Measurements from ENCODE around the gene PFDN4.

PFDN4 gene

GRCh38 chr20:54207743-54208547, at the start of gene PFDN4:
PFDN4 (plus strand) TSS chr20:54208087; CDS start chr20:54208101, 14 bp downstream.
- peaks cover 4% of the 10 kb centered on the region for H3K36me3 Mint-ChIP-seq (ENCODE audit: low read depth)
- peak within 1 kb of the TSS; percentile 97 for H3K4me3 Mint-ChIP-seq
- DNase-seq (ENCODE audit: low spot score), result peak; percentile 86
- peak within 1 kb of the TSS; percentile 100 for H3K27ac Mint-ChIP-seq
- H3K9me3 Mint-ChIP-seq, result no peaks in the 10 kb centered on the region
- peaks cover 21% of the 10 kb centered on the region for H3K4me1 Mint-ChIP-seq (ENCODE audit: low read depth)
- H3K27me3 Mint-ChIP-seq (ENCODE audit: low read depth), result peaks cover 4% of the 10 kb centered on the region

DNA sequence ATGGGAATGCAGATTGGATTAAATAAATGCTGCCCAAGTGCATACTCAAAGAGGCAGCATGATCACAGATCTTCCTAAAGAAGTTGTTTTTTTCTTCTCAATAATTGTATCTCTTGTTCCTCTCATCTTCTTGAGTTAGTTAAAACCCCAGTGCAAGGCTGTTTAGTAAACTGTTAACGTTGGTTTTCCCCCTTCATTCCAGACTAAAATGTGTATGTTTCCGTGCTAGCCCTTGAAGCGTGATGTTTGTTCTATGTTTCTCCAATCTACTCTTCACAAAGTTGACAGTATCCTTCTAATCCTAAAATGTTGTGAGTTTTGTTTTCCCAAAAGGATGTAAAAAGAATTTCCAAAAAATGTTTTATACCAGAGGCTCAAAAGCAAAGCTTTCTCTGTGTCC, 49.7 kb upstream of the PFDN4 start:
- H3K27ac Mint-ChIP-seq, result no peak overlapping the region
- H3K9me3 Mint-ChIP-seq, result no peaks in the 10 kb centered on the region

DNA sequence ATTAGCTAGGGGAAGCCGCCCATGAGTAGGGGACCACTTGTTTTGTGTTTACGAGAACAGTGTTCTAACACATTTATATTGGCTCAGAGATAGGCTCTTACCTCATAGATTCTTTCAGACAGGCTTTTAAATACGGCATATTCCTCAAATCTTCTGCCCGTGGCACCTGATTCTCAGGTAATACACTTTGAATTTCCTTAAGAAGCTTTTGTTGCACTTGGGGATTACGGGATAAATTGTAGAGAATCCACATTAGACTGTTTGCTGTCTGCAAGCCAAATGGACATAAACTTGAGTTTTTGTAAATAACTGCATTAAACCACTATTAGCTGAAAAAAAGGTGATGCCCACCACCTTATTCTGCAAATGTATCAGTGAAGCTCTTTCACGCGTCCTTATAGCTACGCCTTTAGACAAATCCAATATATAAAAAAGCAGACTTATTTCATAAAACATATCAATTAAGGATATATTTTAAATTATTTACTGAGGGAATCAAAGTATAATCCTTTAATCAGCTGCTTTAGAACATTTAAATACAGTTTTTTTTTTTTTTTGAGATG, 49.0 kb upstream of the PFDN4 start:
- H3K9me3 Mint-ChIP-seq, result no peaks in the 10 kb centered on the region
- H3K4me1 Mint-ChIP-seq (ENCODE audit: low read depth), result no peaks in the 10 kb centered on the region
- no peak overlapping the region for H3K27ac Mint-ChIP-seq
- H3K36me3 Mint-ChIP-seq (ENCODE audit: low read depth), result no peaks in the 10 kb centered on the region
- no peak overlapping the region for H3K4me3 Mint-ChIP-seq
- H3K27me3 Mint-ChIP-seq (ENCODE audit: low read depth), result peaks cover 10% of the 10 kb centered on the region
- no peak for DNase-seq (ENCODE audit: low spot score)

More for the DNA sequence above, 49.7 kb upstream of the PFDN4 start:
- H3K4me1 Mint-ChIP-seq (ENCODE audit: low read depth), result no peaks in the 10 kb centered on the region
- H3K36me3 Mint-ChIP-seq (ENCODE audit: low read depth), result no peaks in the 10 kb centered on the region
- peaks cover 10% of the 10 kb centered on the region for H3K27me3 Mint-ChIP-seq (ENCODE audit: low read depth)
- no peak overlapping the region for H3K4me3 Mint-ChIP-seq
- no peak for DNase-seq (ENCODE audit: low spot score)

DNA sequence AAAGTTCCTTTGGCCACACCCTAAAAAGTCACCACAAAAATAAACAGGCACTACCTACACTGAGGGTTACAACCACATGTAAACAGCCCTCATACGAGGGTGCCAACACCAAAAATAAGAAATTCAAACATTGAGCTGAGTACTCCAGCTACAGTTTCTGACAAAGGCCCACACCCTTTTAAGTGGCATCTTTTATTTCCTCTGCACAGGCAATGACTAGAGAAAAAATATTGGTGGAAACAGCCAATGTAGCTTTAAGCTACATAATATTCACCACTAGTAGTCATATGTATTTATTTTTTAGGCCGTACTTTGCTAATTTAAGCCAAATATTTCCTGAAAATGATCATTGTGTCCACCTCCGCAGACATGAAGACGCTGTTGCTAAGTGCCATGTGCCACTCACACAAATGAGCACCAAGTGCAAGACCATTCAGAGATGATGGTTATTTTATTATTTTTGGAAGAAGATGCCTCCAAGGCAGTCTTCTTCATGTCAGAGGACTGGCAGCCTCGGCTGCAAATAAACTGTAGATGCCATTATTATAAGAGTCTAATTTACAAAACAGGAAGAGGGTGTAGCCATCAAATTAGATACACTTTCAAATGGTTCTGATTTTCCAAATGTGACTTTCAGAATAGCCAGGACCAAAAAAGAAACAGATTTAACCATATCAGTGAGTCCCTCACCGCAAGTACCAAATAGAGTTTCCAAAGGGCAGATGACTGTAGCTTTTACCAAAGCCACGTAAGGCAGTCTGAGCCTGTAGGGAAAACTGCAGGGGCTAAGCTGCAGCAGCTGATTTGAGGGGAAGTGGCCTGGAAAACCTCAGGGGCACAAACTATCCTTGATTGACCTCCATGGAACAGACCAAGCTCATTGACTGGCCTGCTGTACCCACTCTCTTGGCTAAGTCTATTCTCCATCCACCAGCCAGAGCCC, 47.6 kb upstream of the PFDN4 start:
- Mint-ChIP-seq H3K9me3 (no peaks in the 10 kb centered on the region), H3K27me3 (ENCODE audit: low read depth) (peaks cover 10% of the 10 kb centered on the region), H3K36me3 (ENCODE audit: low read depth) (no peaks in the 10 kb centered on the region), H3K27ac (no peak overlapping the region), H3K4me1 (ENCODE audit: low read depth) (no peaks in the 10 kb centered on the region), H3K4me3 (no peak overlapping the region)
- DNase-seq (ENCODE audit: low spot score), result no peak

GRCh38 chr20:54161008-54161820, 46.7 kb upstream of the PFDN4 start:
- Mint-ChIP-seq H3K4me1 (ENCODE audit: low read depth) (no peaks in the 10 kb centered on the region), H3K4me3 (no peak overlapping the region), H3K27ac (no peak overlapping the region), H3K27me3 (ENCODE audit: low read depth) (peaks cover 12% of the 10 kb centered on the region), H3K9me3 (no peaks in the 10 kb centered on the region), H3K36me3 (ENCODE audit: low read depth) (no peaks in the 10 kb centered on the region)
- no peak for DNase-seq (ENCODE audit: low spot score)

GRCh38 chr20:54161821-54162149, 46.1 kb upstream of the PFDN4 start:
- Mint-ChIP-seq H3K36me3 (ENCODE audit: low read depth) (no peaks in the 10 kb centered on the region), H3K4me3 (no peak overlapping the region), H3K27me3 (ENCODE audit: low read depth) (peaks cover 12% of the 10 kb centered on the region), H3K27ac (no peak overlapping the region), H3K9me3 (no peaks in the 10 kb centered on the region), H3K4me1 (ENCODE audit: low read depth) (no peaks in the 10 kb centered on the region)
- DNase-seq (ENCODE audit: low spot score), result no peak

DNA sequence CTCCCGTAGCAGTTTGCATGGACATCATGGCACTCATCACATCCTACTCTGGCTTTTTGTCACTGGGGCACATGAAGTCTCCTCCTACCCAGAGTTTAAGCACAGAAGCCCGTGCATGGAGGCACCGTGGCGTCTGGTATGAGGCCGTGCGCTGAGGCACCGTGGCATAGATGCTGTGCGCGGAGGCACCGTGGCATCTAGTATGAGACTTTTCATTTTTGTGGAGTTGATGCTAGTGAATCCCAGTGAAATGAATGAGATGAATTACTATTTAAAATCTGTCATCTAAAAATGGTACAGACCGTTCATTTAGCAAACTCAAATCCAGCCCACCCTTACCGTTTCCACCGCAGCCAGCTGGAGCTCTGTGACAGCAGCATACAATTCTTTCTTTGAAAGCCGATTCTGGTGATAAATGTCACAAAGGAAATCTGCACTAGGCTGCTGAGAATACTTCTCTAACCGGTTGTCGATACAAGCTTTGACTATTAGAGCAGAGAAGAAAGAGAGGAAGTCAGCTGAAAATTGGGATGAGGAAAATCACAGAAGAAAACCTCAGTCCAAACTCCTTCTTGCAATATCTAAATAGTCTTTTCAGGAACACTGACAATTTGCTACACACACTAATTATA, 45.4 kb upstream of the PFDN4 start:
- peaks cover 15% of the 10 kb centered on the region for H3K27me3 Mint-ChIP-seq (ENCODE audit: low read depth)

GRCh38 chr20:54163402-54163801, 44.5 kb upstream of the PFDN4 start:
- Mint-ChIP-seq H3K4me3 (no peak overlapping the region), H3K27me3 (ENCODE audit: low read depth) (peaks cover 22% of the 10 kb centered on the region), H3K4me1 (ENCODE audit: low read depth) (no peaks in the 10 kb centered on the region), H3K27ac (no peak overlapping the region), H3K9me3 (no peaks in the 10 kb centered on the region), H3K36me3 (ENCODE audit: low read depth) (no peaks in the 10 kb centered on the region)
- DNase-seq (ENCODE audit: low spot score), result no peak

More for the DNA sequence above, 45.4 kb upstream of the PFDN4 start:
- no peak overlapping the region for H3K4me3 Mint-ChIP-seq
- H3K9me3 Mint-ChIP-seq, result no peaks in the 10 kb centered on the region
- no peaks in the 10 kb centered on the region for H3K36me3 Mint-ChIP-seq (ENCODE audit: low read depth)
- no peak for DNase-seq (ENCODE audit: low spot score)
- no peaks in the 10 kb centered on the region for H3K4me1 Mint-ChIP-seq (ENCODE audit: low read depth)
- H3K27ac Mint-ChIP-seq, result no peak overlapping the region

GRCh38 chr20:54165014-54165413, 42.9 kb upstream of the PFDN4 start:
- Mint-ChIP-seq H3K9me3 (no peaks in the 10 kb centered on the region), H3K36me3 (ENCODE audit: low read depth) (no peaks in the 10 kb centered on the region), H3K27ac (no peak overlapping the region), H3K27me3 (ENCODE audit: low read depth) (peaks cover 36% of the 10 kb centered on the region), H3K4me1 (ENCODE audit: low read depth) (no peaks in the 10 kb centered on the region), H3K4me3 (no peak overlapping the region)
- DNase-seq (ENCODE audit: low spot score), result no peak

DNA sequence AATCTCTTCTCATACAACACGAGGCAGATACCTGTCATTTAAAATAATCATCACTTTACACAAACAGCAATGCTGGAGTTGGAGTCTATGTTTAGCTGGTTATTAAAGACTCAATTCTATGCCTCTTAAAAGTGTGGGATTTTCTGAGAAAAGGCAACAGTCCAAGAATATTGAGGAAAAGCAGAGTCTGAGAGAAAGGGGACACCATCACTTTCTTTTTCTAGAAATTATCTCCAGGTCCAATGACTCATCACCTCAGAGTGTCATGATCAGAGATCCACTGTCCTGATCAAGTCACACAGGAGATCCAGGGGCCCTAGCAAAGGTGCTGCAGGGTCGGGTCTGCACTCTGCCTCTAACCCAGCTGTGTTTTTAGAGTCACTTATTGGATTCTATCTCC, 42.1 kb upstream of the PFDN4 start:
- no peak overlapping the region for H3K27ac Mint-ChIP-seq
- DNase-seq (ENCODE audit: low spot score), result no peak
- H3K36me3 Mint-ChIP-seq (ENCODE audit: low read depth), result no peaks in the 10 kb centered on the region
- no peak overlapping the region for H3K4me3 Mint-ChIP-seq
- H3K27me3 Mint-ChIP-seq (ENCODE audit: low read depth), result peaks cover 42% of the 10 kb centered on the region
- no peaks in the 10 kb centered on the region for H3K9me3 Mint-ChIP-seq
- no peaks in the 10 kb centered on the region for H3K4me1 Mint-ChIP-seq (ENCODE audit: low read depth)

GRCh38 chr20:54166987-54167662, 40.8 kb upstream of the PFDN4 start:
- Mint-ChIP-seq H3K4me1 (ENCODE audit: low read depth) (no peaks in the 10 kb centered on the region), H3K9me3 (no peaks in the 10 kb centered on the region), H3K27ac (no peak overlapping the region), H3K36me3 (ENCODE audit: low read depth) (no peaks in the 10 kb centered on the region), H3K27me3 (ENCODE audit: low read depth) (peaks cover 51% of the 10 kb centered on the region), H3K4me3 (no peak overlapping the region)
- DNase-seq (ENCODE audit: low spot score), result no peak

- no peak overlapping the region for H3K27ac Mint-ChIP-seq
- H3K36me3 Mint-ChIP-seq (ENCODE audit: low read depth), result no peaks in the 10 kb centered on the region
- peaks cover 54% of the 10 kb centered on the region for H3K27me3 Mint-ChIP-seq (ENCODE audit: low read depth)
Measured at GRCh38 chr20:54167909-54168872, 39.7 kb upstream of the PFDN4 start.

More at GRCh38 chr20:54167909-54168872, 39.7 kb upstream of the PFDN4 start:
- no peak for DNase-seq (ENCODE audit: low spot score)
- Mint-ChIP-seq H3K4me1 (ENCODE audit: low read depth) (no peaks in the 10 kb centered on the region), H3K9me3 (no peaks in the 10 kb centered on the region), H3K4me3 (no peak overlapping the region)

Data from T-helper 2 cell treated with Interferon-gamma antibody and Interleukin-4, amounts not matched to agents 5 μg/mL and 100 μg/mL, for 36 hours (primary cell).